Embryonic facial prominence (tissue), 1 donor: ENCODE data around the gene TMEM51.

Experiments
- DNase-seq: peaks from one replicate; pipeline ENCODE4 v3.0.0-alpha.2; 2016; ENCODE audit errors: extremely low spot score

Gene TMEM51

GRCh38 chr1:15218287-15219279, 65.0 kb downstream of the TMEM51 start:
- DNase-seq = no peak

GRCh38 chr1:15219280-15220023, 65.9 kb downstream of the TMEM51 start:
- DNase-seq = no peak

GRCh38 chr1:15220024-15220392, 66.5 kb downstream of the TMEM51 start:
- DNase-seq = no peak

- no peak for DNase-seq
Measured at GRCh38 chr1:15220825-15221431, 67.4 kb downstream of the TMEM51 start.

GRCh38 chr1:15222653-15223303, 69.2 kb downstream of the TMEM51 start:
- no peak for DNase-seq

- DNase-seq = no peak
Measured at GRCh38 chr1:15224259-15224869, 70.8 kb downstream of the TMEM51 start.

- DNase-seq = no peak
Measured at GRCh38 chr1:15224974-15225373, 71.4 kb downstream of the TMEM51 start.

GRCh38 chr1:15225461-15225860, 71.9 kb downstream of the TMEM51 start:
- DNase-seq = no peak

GRCh38 chr1:15226388-15227255, 73.1 kb downstream of the TMEM51 start:
- DNase-seq = no peak

GRCh38 chr1:15229707-15230131, 76.2 kb downstream of the TMEM51 start:
- DNase-seq = no peak

GRCh38 chr1:15231714-15232201, 78.2 kb downstream of the TMEM51 start:
- DNase-seq = no peak

- no peak for DNase-seq
Measured at GRCh38 chr1:15233689-15234088, 80.1 kb downstream of the TMEM51 start.

GRCh38 chr1:15236321-15236721, 82.8 kb downstream of the TMEM51 start:
- no peak for DNase-seq

GRCh38 chr1:15236746-15237145, 83.2 kb downstream of the TMEM51 start:
- DNase-seq = no peak

- no peak for DNase-seq
Measured at GRCh38 chr1:15238789-15239188, 85.2 kb downstream of the TMEM51 start.

GRCh38 chr1:15242766-15243165, 89.2 kb downstream of the TMEM51 start:
- no peak for DNase-seq

- no peak for DNase-seq
Measured at GRCh38 chr1:15243275-15244043, 89.9 kb downstream of the TMEM51 start.

- DNase-seq = no peak
Measured at GRCh38 chr1:15244813-15245212, 91.3 kb downstream of the TMEM51 start.

GRCh38 chr1:15245593-15246360, 92.2 kb downstream of the TMEM51 start:
- no peak for DNase-seq
